Hematopoietic multipotent progenitor cell treated with erythropoietin and hydrocortisone succinate and interleukin-3 and kit ligand, for 4 days (in vitro differentiated cells): ENCODE data around the gene LRRC45.
A peak's percentile ranks its signal among the peaks of the same experiment; 100 is the strongest.
"Not testable (repeated sequence)": the region's sequence is repeated elsewhere in the genome, so short reads cannot be mapped to it uniquely, and the experiment has no call there.

Source experiments
- DNase-seq: peaks from one replicate; pipeline ENCODE4 v3.0.0-alpha.2; 2015

The LRRC45 gene

DNA sequence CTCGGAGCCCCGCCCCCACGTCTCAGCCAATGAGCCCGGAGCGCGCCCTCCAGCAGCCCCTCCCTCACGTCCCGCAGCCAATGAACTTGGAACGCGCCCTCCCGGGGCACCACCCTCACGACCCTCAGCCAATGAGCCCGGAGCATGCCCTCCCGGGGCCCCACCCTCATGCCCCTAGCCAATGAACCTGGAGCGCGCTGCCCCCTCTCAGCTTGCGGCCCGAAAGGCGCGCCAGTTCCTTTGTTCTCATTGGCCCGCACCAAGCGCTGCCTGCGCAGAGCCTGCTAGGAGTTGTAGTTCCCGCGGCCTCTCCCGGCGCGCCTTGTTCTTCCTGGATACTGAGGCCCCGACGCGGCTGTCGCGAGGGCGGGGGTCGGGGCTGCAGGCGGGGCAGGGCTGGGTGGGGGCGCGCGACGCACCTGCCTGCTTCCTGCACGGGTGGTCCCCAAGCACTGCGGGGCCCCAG, at the start of gene LRRC45:
LRRC45 (plus strand) TSS at position 325 of the 466 bp plus-strand sequence. CDS start 339 bp downstream, outside the sequence.
- peak; percentile 100 for DNase-seq

DNA sequence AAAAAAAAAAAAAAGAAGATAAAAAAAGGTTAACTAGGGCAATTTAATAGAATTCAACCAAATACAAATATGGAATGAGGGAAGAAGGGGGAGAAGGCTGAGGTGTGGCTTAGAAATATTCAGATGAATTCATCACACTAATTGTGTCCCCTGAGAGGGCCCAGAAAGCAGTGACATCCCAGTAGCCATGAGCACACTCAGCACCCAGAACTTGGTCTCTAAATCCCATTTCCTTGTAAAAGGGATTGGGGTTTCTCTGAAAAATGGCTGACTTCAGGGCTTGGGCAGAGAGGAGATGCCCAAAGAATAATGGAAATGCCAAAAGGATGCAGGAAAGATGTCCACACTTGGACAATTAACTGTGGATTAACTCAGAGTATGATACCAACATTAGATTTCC, 49.7 kb upstream of the LRRC45 start:
- no peak for DNase-seq

GRCh38 chr17:81976332-81977210, 46.5 kb upstream of the LRRC45 start:
- peak; percentile 36 for DNase-seq

DNA sequence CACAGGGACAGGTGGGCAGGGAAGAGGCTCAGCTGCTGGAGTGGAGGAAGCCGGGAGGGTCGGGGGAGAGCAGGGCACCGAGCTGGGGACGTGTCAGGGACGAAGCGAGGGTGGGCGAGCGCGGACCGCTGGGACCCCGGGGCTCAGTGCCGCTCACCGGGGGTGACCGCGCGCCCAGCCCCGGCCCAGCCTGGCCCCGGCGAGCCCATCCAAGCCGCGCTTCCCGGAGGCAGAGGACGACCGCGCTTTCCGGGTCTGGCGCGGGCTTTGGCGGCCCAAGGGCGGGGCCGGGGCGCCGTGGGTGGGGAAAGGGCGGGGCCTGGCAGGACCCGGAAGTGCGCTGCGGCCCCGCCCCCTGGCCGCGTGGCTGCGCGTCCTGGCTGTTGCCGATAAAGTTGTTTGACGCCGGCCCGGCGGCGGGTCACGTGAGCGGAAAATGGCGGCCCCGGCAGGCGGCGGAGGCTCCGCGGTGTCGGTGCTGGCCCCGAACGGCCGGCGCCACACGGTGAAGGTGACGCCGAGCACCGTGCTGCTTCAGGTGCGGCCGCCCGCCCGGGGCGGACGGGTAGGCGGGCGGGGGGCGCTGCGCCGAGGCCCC, 45.8 kb upstream of the LRRC45 start, which contains the start of gene ASPSCR1:
ASPSCR1 (plus strand) TSS at position 419 of the 598 bp plus-strand sequence; CDS start at position 437, 18 bp downstream.
- peak; percentile 94 for DNase-seq

DNA sequence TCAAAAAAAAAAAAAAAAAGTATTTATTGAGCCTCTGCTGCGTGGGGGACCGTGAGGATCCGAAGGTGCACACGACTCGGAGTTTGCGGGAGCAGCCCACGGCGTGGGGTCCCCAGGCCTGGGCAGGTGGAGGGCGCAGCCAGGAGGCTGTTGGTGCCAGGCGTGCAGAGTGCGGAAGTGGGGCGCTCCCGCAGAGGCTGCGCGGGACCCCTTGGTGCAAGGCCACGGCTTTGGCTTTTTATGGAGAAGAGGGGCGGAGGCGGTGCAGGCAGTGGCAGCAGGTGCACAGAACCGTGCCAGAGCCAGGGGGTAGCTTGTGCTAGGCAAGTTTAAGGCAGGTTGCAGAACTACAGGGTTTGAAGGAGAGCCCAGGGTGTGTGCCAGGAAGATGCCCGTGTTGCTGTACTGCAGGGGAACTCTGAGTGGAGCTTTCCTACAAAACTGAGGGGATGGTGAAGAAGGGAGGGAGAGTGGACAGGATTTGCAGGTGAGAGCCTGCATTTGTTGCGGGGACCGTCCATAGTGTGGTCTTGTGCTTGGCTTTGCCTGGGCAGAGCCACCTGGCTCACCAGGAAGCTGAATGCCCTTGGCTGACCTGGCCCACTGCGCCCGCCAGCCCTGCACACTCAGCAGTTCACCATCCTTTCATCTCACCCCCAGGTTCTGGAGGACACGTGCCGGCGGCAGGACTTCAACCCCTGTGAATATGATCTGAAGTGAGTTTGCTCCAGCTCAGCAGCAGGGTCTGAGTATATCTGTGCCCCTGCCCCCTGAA, 44.4 kb upstream of the LRRC45 start:
- DNase-seq, result no peak

DNA sequence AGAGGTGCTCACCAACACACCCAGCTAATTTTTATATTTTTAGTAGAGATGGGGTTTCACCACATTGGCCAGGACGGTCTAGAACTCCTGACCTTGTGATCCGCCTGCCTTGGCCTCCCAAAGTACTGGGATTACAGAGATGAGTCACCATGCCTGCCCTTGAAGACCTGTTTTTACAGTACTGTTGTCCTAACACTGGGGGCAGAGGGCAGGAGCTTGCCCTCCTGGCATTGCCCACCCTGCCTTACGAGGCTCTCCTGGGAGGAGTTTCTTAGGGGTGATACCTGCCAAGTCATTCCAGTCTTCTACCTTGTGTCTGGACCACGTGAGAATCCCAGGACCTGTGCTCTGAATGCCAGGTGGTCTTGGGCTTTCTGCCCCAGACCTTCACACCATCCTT, 43.0 kb upstream of the LRRC45 start:
- DNase-seq, result no peak

DNA sequence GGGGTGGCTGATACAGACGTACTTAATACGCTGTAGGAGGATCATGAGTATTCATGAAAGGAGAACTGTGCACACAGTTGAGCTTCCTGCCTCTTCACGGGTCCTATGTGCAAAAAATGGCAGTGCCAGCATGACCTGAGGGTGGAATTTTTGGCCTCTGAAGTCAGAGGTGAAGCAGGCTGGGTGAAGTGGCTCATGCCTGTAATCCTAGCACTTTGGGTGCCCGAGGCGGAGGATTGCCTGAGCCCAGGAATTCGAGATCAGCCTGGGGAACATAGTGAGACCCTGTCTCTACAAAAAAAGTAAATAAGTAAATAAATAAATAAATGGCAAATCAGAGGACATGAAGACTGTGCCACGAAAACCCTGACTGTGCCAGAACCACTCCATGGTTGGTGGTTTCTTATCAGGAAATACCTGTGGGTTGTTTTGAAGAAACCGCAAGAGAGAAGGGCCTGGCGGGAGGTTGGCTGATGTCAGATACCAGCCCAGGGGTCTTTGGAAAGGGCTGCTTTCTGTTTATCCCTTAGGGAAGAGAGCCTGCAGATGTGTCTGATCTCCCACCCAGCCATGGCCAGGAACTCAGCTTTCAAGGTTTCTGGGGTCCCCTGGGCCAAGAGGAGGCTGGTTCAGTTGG, 42.3 kb upstream of the LRRC45 start:
- DNase-seq, result peak; percentile 78

DNA sequence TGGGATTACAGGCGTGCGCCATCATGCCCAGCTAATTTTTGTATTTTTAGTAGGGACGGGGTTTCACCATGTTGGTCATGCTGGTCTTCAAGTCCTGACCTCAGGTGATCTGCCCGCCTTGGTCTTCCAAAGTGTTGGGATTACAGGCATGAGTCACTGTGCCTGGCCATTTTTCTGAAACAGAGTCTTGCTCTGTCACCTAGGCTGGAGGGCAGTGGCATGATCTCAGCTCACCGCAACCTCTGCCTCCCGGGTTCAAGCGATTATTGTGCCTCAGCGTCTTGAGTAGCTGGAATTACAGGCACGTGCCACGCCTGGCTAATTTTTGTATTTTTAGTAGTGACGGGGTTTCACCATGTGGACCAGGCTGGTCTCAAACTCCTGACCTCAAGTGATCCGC, 41.6 kb upstream of the LRRC45 start:
- DNase-seq, result not testable (repeated sequence)

- DNase-seq, result no peak
These were observed 40.0 kb upstream of the LRRC45 start for GRCh38 chr17:81983011-81983638.

- DNase-seq, result peak; percentile 47
These were observed 39.3 kb upstream of the LRRC45 start for GRCh38 chr17:81983639-81984373.

DNA sequence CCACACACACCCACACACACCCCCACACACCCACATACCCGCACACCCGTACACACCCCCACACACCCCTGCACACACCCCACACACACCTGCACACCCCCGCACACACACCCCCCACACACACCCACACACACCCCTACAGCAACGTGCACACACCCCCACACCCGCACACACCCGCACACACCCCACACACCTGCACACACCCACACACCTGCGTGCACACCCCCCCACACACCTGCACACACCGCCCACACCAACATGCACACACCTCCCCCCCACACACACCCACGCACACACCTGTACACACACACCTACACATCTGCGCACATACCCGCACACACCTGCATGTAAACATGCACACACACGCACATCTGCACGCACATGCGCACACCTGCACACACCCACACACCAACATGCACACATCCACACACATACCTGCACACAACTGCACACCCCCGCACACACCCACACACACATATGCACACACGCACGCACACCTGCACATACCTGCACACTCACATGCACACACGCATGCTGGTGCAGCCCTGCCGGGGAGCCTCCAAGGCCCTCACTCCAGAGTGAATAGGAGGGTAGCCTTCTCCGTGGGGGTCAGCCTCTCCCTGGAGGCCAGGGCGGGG, 38.2 kb upstream of the LRRC45 start:
- no peak for DNase-seq

- DNase-seq, result no peak
These were observed 36.5 kb upstream of the LRRC45 start for GRCh38 chr17:81986606-81987005.

DNA sequence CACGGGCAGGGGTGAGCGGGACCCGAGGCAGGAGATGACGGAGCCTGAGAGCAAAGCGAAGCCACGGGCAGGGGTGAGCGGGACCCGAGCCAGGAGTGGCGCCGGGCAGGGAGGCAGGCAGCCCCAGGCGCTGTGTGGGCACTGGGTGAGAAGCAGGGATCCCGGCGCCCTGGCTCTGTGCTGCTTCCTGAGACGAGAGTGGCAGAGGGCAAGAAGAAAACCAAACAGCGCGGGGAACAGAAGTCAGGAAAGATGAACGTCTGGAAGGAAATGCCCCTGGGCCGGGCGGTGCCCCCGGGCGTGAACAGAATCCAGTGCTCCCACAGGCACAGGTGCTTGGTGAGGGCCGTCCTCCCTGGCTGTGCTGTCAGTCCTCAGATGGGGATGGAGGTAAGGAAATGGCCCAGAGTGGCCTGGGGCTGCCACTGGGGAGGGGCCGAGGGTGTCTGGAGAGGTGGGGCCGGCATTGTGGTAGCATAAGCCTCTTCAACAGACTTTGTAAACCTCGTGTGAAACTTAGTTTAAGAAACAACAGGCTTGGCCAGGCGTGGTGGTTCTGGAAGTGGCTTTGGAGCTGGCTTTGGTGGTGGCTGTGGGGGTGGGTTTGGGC, 35.8 kb upstream of the LRRC45 start:
- DNase-seq, result no peak

DNA sequence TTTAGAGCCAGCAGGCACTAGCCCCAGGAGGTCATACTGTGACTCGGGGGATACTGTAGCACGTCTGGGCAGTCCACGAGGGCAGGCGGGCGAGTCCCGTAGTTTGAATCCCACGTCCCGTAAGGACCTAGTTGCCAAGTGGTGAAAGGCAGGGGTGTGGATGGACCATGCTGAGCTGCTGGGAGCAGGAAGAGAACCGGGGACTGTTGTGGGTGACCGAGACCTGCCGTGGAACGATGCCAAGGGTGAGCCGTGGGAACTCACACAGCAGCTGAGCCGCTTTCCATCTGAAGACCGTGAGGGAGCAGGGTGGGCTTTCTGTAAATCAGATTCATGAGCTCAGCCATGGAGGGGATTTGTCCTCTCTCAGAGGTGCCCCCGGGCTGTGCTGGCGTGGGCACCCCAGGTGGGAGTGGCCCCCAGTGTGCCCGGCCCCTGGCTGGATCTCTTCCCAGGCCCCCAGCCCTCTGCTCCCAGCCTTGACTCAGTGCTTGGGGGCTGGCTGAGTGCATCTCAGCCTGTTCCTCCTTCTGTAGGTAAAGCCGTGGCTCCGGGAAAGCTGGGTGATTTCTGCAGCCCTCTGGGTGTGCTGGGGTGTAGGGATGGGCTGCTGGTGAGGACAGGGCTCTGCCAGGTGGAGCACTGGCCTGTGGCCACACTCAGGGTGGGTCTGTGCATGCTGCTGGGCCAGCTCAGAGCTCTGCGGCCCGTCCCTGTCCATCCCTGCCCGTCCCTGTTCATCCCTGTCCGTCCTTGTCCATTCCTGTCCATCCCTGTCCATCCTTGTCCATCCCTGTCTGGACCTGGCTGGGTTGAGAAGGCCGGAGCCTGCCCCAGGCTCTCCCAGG, 32.0 kb upstream of the LRRC45 start:
- no peak for DNase-seq

DNA sequence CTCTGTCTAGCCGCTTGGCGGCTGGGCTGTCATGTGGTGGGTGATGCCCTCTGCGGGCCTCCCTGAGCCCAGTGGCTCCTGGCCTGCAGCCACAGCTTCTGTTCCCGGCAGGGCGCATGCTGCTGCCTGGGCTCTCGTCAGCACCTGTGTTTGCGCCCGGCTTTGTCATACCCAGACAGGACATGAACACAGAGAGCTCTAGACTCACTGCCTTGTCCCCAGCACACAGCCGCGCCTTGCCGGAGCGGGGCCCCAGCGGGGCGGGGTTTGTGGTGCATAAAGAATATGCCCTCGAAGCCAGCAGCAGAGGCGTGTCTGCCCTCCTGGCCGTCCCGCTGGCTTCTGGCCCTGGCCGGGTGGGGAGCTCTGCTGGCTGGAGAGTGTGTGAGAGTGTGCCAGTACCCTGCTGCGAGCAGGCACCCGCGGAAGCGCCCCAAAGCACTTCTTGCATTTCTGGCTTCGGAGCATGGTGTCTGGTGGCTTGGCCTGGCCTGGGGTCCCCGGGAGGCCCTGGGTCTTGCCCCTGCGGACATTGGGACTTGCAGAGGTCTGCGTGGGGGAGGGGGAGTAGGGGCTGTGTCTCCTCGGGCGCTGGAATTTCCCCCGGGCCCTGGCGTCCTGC, 31.3 kb upstream of the LRRC45 start:
- peak; percentile 64 for DNase-seq

DNA sequence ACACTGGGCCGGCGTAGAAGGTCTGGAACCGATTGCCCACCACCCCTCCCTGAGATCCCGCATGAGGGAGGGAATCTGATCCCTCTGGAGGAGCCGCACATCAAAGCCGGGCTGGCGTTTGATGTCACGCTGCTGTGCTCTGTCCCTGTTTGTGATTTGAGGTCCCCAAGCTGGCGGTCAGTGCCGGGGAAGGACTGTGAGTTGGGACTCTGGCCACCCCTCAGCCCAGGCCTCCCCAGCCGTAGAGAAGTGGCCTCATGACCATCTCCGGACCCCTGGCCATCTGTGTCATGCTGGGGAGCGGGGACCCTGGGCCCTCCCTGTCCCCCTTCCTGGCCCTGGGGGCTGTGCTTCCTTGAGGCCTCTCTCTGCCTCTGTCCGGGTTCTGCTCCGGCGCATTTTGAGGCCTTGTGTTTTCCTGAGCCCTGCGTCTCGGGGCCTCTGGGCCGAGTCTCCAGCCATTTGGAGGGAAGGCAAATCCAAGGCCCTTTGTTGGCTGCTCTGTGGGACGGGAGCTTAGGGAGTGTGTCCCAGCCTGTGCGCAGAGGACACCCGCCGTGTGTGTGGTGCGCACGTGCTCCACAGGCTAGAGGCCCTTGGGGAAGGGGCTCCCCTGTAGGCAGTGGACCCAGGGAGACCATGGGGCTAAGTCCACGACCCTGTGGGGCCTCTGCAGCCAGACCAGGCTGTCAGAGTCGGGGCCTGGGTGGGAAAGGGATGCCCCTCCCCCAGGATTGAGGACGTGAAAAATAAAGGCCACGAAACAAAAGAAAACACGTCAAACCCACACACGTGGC, 30.6 kb upstream of the LRRC45 start:
- DNase-seq, result no peak

GRCh38 chr17:81993729-81994592, 29.1 kb upstream of the LRRC45 start:
- no peak for DNase-seq
